ENCODE data around the gene PSORS1C1.
"Not testable (repeated sequence)": the region's sequence is repeated elsewhere in the genome, so short reads cannot be mapped to it uniquely, and the experiment has no call there.

PSORS1C1 gene

GRCh38 chr6:31170987-31171671, 56.5 kb downstream of the PSORS1C1 start:
- FAIRE-seq (no peak), DNase-seq (ENCODE audit: extremely low spot score, insufficient read length, low read depth) (no peak)

- DNase-seq (ENCODE audit: extremely low spot score, insufficient read length, low read depth) (no peak), FAIRE-seq (no peak)
Observed at GRCh38 chr6:31171931-31172905, 57.6 kb downstream of the PSORS1C1 start.

GRCh38 chr6:31172973-31173384, 58.4 kb downstream of the PSORS1C1 start:
- FAIRE-seq = no peak
- no peak for DNase-seq (ENCODE audit: extremely low spot score, insufficient read length, low read depth)

- no peak for FAIRE-seq
- no peak for DNase-seq (ENCODE audit: extremely low spot score, insufficient read length, low read depth)
Observed at GRCh38 chr6:31173406-31173805, 58.8 kb downstream of the PSORS1C1 start.

GRCh38 chr6:31174378-31174777, 59.8 kb downstream of the PSORS1C1 start:
- FAIRE-seq = no peak
- DNase-seq (ENCODE audit: extremely low spot score, insufficient read length, low read depth) = no peak

- FAIRE-seq (no peak), DNase-seq (ENCODE audit: extremely low spot score, insufficient read length, low read depth) (no peak)
Observed at GRCh38 chr6:31175971-31176370, 61.4 kb downstream of the PSORS1C1 start.

- DNase-seq (ENCODE audit: extremely low spot score, insufficient read length, low read depth) (no peak), FAIRE-seq (peak; percentile 78)
Observed at GRCh38 chr6:31178143-31179041, 63.8 kb downstream of the PSORS1C1 start.

- no peak for FAIRE-seq
- DNase-seq (ENCODE audit: extremely low spot score, insufficient read length, low read depth) = no peak
Observed at GRCh38 chr6:31179042-31179386, 64.4 kb downstream of the PSORS1C1 start.

GRCh38 chr6:31179896-31180295, 65.3 kb downstream of the PSORS1C1 start:
- no peak for FAIRE-seq
- no peak for DNase-seq (ENCODE audit: extremely low spot score, insufficient read length, low read depth)

GRCh38 chr6:31180500-31180899, 65.9 kb downstream of the PSORS1C1 start:
- DNase-seq (ENCODE audit: extremely low spot score, insufficient read length, low read depth) = peak; percentile 54

GRCh38 chr6:31183287-31183686, 68.7 kb downstream of the PSORS1C1 start:
- FAIRE-seq; DNase-seq (ENCODE audit: extremely low spot score, insufficient read length, low read depth): not testable (repeated sequence)

More at GRCh38 chr6:31180500-31180899, 65.9 kb downstream of the PSORS1C1 start:
- FAIRE-seq = peak; percentile 69

GRCh38 chr6:31183859-31184258, 69.3 kb downstream of the PSORS1C1 start:
- FAIRE-seq; DNase-seq (ENCODE audit: extremely low spot score, insufficient read length, low read depth): not testable (repeated sequence)

- peak; percentile 9 for FAIRE-seq
Observed at GRCh38 chr6:31185695-31186051, 71.1 kb downstream of the PSORS1C1 start.

GRCh38 chr6:31186052-31186734, 71.6 kb downstream of the PSORS1C1 start:
- no peak for DNase-seq (ENCODE audit: extremely low spot score, insufficient read length, low read depth)

More at GRCh38 chr6:31185695-31186051, 71.1 kb downstream of the PSORS1C1 start:
- not testable (repeated sequence) for DNase-seq (ENCODE audit: extremely low spot score, insufficient read length, low read depth)

GRCh38 chr6:31187780-31188194, 73.2 kb downstream of the PSORS1C1 start:
- DNase-seq (ENCODE audit: extremely low spot score, insufficient read length, low read depth) (no peak), FAIRE-seq (no peak)

More at GRCh38 chr6:31186052-31186734, 71.6 kb downstream of the PSORS1C1 start:
- FAIRE-seq = peak; percentile 78

GRCh38 chr6:31189223-31189622, 74.6 kb downstream of the PSORS1C1 start:
- FAIRE-seq; DNase-seq (ENCODE audit: extremely low spot score, insufficient read length, low read depth): not testable (repeated sequence)

Data from GM18507 (cell line).